AG04449 (cell line): ENCODE data around the gene PTH1R.

Experiments
- CTCF ChIA-PET: fragments of 350-600 bp; formaldehyde crosslinking; extraction: SDS; loops from one replicate; lab custom pipeline; 2021; ENCODE audit warnings: antibody characterized with exemption; lab: Yijun Ruan, JAX
- POLR2A ChIA-PET: fragments of 400-600, 350-600 bp; formaldehyde crosslinking; extraction: SDS; loops from one replicate; lab custom pipeline; 2020; ENCODE audit warnings: antibody characterized with exemption, inconsistent platforms; lab: Yijun Ruan, JAX
- DNase-seq: peaks from one replicate; pipeline ENCODE4 v3.0.0-alpha.2; 2010; ENCODE audit warnings: low read depth, low spot score
- H3K4me3 ChIP-seq: 2 replicates; pipeline ENCODE4 v1.5.1; 2011; ENCODE audit warnings: low read depth, mild to moderate bottlenecking, control low read depth, low read length
- CTCF ChIP-seq: IDR thresholded peaks from one replicate; pipeline ENCODE4 v1.5.1; 2011; ENCODE audit warnings: mild to moderate bottlenecking, moderate library complexity, low read length, control low read depth, inconsistent platforms; ENCODE audit not compliant: insufficient read depth; ENCODE audit errors: missing control alignments

PTH1R gene

GRCh38 chr3:46925585-46925934 is 48.0 kb downstream of the PTH1R start:
- no peak for DNase-seq
- POLR2A ChIA-PET: interaction anchor here (0.6 kb wide), 1 partner anchor 101 kb away, joined by 3 read pairs; no protein-coding TSS in a partner anchor
- CTCF ChIA-PET: interaction anchor here (0.9 to 9.2 kb wide), 4 partner anchors 8 to 400 kb away, joined by 3 to 130 read pairs (median 15); no protein-coding TSS in a partner anchor

GRCh38 chr3:46926039-46926438 is 48.5 kb downstream of the PTH1R start:
- ChIA-PET CTCF (interaction anchor here (0.9 to 9.2 kb wide), 4 partner anchors 7 to 399 kb away, joined by 3 to 130 read pairs (median 15); no protein-coding TSS in a partner anchor), POLR2A (interaction anchor here (0.6 kb wide), 1 partner anchor 101 kb away, joined by 3 read pairs; no protein-coding TSS in a partner anchor)
- TF ChIP-seq CTCF: no peak
- DNase-seq: no peak
- H3K4me3 ChIP-seq: no peak overlapping the region

More at GRCh38 chr3:46925585-46925934, 48.0 kb downstream of the PTH1R start:
- no peak for TF ChIP-seq CTCF
- H3K4me3 ChIP-seq: no peak overlapping the region

- H3K4me3 ChIP-seq: no peak overlapping the region
- POLR2A ChIA-PET: no interaction called here
- CTCF ChIA-PET: interaction anchor here (0.9 to 9.2 kb wide), 4 partner anchors 7 to 399 kb away, joined by 3 to 130 read pairs (median 15); no protein-coding TSS in a partner anchor
- TF ChIP-seq CTCF: no peak
- DNase-seq: no peak
Measured at GRCh38 chr3:46926447-46926846, 48.9 kb downstream of the PTH1R start.

- no peak for TF ChIP-seq CTCF
- ChIA-PET CTCF (interaction anchor here (1.5 to 9.2 kb wide), 4 partner anchors 6 to 398 kb away, joined by 7 to 130 read pairs (median 15); no protein-coding TSS in a partner anchor), POLR2A (no interaction called here)
- no peak overlapping the region for H3K4me3 ChIP-seq
- DNase-seq: no peak
Measured at GRCh38 chr3:46926871-46927717, 49.6 kb downstream of the PTH1R start.

GRCh38 chr3:46927718-46928073 is 50.2 kb downstream of the PTH1R start:
- ChIA-PET POLR2A (no interaction called here), CTCF (interaction anchor here (1.5 to 6.0 kb wide), 3 partner anchors 8 to 398 kb away, joined by 7 to 20 read pairs (median 10); no protein-coding TSS in a partner anchor)
- no peak overlapping the region for H3K4me3 ChIP-seq
- no peak for DNase-seq
- no peak for TF ChIP-seq CTCF

GRCh38 chr3:46928282-46928681 is 50.8 kb downstream of the PTH1R start:
- CTCF ChIA-PET: interaction anchor here (1.5 to 6.0 kb wide), 3 partner anchors 9 to 397 kb away, joined by 7 to 20 read pairs (median 10); no protein-coding TSS in a partner anchor
- TF ChIP-seq CTCF: no peak
- no peak for DNase-seq
- H3K4me3 ChIP-seq: no peak overlapping the region
- POLR2A ChIA-PET: no interaction called here
